ENCODE data around the gene NEB.
"Not testable (repeated sequence)": the region's sequence is repeated elsewhere in the genome, so short reads cannot be mapped to it uniquely, and the experiment has no call there.

The NEB gene

GRCh38 chr2:151614159-151614558 is 120.1 kb downstream of the NEB start:
- DNase-seq (ENCODE audit: low read depth in 3 of 3), result no peak

DNA sequence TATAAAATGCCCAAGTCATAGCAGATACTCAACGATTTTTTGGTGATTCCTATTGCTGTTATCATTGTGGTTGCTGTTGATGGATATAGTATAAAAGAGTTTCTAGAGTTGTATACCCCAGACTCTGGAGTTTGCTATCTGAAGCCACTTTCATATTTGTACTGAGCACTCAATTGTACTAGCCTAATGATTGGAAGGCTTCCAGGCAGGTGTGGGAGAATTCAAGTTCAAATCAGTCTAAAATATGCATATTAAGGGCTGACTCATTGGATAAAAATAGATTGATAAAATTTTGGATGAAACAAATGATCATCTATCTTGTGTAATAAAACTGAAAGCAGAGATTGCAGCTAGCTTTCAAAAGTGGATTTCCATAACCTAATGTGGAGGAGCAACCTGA is 122.9 kb downstream of the NEB start:
- DNase-seq (ENCODE audit: low read depth in 3 of 3), result no peak

- no peak for DNase-seq (ENCODE audit: low read depth in 3 of 3)
Measured at GRCh38 chr2:151610310-151610709, 124.0 kb downstream of the NEB start.

DNA sequence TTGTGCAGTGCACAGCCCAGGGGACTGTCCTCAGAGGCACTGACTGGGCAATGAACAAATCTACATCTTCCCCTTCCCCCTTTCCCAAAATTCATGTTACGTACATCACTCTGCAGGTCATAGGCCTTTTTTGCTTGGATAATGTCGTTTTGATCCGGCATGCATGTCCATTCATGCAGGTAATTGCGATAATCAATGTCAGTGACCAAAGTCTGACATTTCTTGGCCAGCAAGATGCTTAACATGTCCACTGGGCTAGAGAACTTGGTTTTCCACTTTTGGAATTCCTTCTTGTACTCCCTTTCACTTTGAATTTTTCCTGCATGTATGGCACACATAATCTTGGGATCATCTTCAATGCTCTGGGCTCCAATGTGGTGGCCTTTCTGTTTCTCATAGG is 124.6 kb downstream of the NEB start:
- no peak for DNase-seq (ENCODE audit: low read depth in 3 of 3)

DNA sequence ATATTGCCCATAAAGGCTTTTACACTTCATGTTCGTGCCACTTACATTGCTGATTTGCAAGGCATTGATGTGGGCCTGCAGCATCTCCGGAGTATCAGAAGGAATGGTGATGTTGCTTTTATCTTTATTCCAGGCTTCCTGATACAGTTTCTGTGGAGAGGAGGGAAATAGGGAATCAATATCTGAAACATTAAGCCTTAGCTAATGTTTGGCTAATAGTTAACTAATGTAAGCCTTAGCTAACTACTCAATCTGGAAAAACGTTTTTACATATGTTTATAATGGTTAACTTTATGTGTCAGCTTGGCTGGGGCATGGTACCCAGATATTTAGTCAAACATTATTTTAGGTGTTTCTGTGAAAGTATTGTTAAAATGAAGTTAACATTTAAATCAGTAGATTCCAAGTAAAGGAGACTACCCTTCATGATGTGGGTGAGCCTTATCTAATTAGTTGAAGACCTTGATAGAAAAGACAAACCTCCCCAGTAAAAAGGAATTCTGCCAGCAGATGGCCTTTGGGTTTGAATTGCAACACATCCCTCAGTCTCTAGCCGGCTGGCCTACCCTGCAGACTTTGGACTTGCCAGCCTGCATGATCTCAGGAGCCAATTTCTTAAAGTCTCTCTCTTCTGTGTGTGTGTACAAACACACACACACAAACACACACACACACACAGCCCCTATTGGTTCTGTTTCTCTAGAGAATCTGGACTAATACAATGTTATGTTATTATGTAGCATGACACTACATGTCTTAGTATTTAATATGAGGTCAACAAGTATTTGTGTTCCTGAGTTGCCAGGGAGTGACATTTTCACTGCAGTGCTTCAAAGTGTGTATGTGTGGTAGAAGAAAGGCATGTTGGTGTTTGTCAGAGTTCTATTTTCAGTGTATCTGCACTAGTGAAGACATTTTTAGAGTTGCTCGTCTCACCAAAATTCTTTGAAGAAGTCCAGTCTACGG is 126.5 kb downstream of the NEB start:
- DNase-seq (ENCODE audit: low read depth in 3 of 3), result not testable (repeated sequence)

DNA sequence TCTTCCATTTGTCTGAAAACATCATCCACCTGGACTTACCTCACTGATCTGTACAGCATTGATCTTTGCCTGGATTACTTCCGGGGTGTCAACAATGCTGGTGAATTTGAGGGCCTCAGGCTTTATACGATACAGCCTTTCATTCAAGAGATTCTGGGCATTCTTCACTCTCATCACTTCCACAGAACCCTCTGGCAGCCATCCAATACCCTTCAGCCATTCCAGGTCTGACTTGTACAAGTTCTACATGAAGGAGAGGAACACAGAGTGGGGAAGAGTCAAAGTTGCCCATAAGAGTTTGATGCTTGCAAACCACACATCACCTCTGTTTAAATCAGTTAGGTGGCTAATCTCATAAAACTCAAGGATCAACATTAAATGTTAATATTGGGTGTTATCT is 130.7 kb downstream of the NEB start:
- DNase-seq (ENCODE audit: low read depth in 3 of 3), result not testable (repeated sequence)

GRCh38 chr2:151602402-151602801 is 131.9 kb downstream of the NEB start:
- not testable (repeated sequence) for DNase-seq (ENCODE audit: low read depth in 3 of 3)

- DNase-seq (ENCODE audit: low read depth in 3 of 3), result not testable (repeated sequence)
Measured at GRCh38 chr2:151601803-151602202, 132.5 kb downstream of the NEB start.

GRCh38 chr2:151596903-151597608 is 137.2 kb downstream of the NEB start:
- DNase-seq (ENCODE audit: low read depth in 3 of 3), result not testable (repeated sequence)

GRCh38 chr2:151591908-151592255 is 142.4 kb downstream of the NEB start:
- not testable (repeated sequence) for DNase-seq (ENCODE audit: low read depth in 3 of 3)

GRCh38 chr2:151591250-151591907 is 142.9 kb downstream of the NEB start:
- DNase-seq (ENCODE audit: low read depth in 3 of 3), result not testable (repeated sequence)

DNA sequence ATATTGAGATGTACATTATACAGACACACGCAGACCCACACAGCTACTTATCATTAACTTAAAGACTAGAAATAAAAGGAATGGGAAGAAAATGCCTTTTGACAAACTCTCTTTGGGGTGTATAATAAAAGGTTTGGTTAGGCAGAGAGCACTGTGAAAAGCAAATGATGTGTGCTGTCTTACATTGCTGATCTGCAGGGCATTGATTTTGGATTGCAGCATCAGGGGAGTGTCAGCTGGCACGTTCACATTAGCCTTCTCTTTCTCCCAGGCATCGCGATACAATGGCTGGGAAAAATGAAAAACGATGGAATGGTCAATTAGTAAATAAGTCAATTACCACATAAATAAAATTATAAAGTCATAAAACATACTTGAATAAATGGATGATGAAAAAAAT is 153.0 kb downstream of the NEB start:
- not testable (repeated sequence) for DNase-seq (ENCODE audit: low read depth in 3 of 3)

GRCh38 chr2:151580697-151581096 is 153.6 kb downstream of the NEB start:
- DNase-seq (ENCODE audit: low read depth in 3 of 3), result not testable (repeated sequence)

- no peak for DNase-seq (ENCODE audit: low read depth in 3 of 3)
Measured at GRCh38 chr2:151577116-151577515, 157.2 kb downstream of the NEB start.

- DNase-seq (ENCODE audit: low read depth in 3 of 3), result no peak
Measured at GRCh38 chr2:151576080-151576479, 158.2 kb downstream of the NEB start.

- no peak for DNase-seq (ENCODE audit: low read depth in 3 of 3)
Measured at GRCh38 chr2:151575338-151575737, 158.9 kb downstream of the NEB start.

- DNase-seq (ENCODE audit: low read depth in 3 of 3), result no peak
Measured at GRCh38 chr2:151570191-151570590, 164.1 kb downstream of the NEB start.

GRCh38 chr2:151569167-151569566 is 165.1 kb downstream of the NEB start:
- no peak for DNase-seq (ENCODE audit: low read depth in 3 of 3)

DNA sequence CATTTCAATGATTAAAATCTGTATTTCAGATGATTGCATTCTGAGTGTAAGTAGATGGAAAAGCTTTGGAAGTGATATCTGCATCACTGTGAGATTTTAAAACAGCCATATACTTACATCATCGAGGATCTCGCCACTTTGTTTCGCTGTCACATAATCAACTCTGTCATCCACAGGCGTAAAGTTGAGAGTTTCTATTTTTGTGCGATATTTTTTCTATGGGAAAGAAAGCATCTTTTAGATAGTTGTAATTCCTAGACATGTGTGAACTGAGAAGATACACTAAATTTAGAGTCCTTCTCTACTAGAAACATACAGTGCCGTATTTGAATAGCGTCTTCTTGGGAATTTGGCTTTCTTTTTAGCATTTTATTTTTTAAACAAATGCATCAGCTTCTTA is 165.8 kb downstream of the NEB start:
- no peak for DNase-seq (ENCODE audit: low read depth in 3 of 3)

GRCh38 chr2:151567006-151567405 is 167.3 kb downstream of the NEB start:
- no peak for DNase-seq (ENCODE audit: low read depth in 3 of 3)

GRCh38 chr2:151562398-151562797 is 171.9 kb downstream of the NEB start:
- DNase-seq (ENCODE audit: low read depth in 3 of 3), result no peak

DNA sequence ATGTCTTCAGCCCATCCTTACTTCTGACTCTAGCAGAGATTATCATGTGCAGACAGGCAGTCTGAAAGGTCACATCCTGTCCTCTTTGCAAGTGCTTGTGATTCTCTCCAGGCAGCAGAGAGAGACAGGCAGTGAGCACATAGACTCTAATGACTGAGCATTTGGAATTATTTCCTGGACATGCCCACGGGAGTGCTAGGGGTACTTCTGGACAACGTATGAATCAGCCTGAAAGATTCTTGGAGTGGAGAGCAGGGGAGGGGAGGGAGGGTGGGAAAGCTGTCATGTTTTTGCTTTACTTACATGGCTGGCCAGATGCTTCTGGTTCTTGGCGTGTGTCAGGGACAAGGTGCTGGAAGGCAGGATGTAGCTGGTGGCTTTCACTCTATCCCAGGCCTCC is 174.0 kb downstream of the NEB start:
- no peak for DNase-seq (ENCODE audit: low read depth in 3 of 3)

Data from stimulated activated CD4-positive, alpha-beta T cell treated with anti-CD3 and anti-CD28 coated beads, TNF-alpha, amount 100 ng/mL, for 48 hours (primary cell).